HG03565 (cell line): ENCODE measurements around the gene LRRC58.
"Not testable (repeated sequence)": the region's sequence is repeated elsewhere in the genome, so short reads cannot be mapped to it uniquely, and the experiment has no call there.

Source experiments
- ATAC-seq: cut with Tn5 transposase; IDR thresholded peaks from one replicate; pipeline ENCODE4 v1.9.1; 2021; ENCODE audit warnings: mild to moderate bottlenecking, moderate library complexity; ENCODE audit not compliant: unreplicated experiment

Gene LRRC58

DNA sequence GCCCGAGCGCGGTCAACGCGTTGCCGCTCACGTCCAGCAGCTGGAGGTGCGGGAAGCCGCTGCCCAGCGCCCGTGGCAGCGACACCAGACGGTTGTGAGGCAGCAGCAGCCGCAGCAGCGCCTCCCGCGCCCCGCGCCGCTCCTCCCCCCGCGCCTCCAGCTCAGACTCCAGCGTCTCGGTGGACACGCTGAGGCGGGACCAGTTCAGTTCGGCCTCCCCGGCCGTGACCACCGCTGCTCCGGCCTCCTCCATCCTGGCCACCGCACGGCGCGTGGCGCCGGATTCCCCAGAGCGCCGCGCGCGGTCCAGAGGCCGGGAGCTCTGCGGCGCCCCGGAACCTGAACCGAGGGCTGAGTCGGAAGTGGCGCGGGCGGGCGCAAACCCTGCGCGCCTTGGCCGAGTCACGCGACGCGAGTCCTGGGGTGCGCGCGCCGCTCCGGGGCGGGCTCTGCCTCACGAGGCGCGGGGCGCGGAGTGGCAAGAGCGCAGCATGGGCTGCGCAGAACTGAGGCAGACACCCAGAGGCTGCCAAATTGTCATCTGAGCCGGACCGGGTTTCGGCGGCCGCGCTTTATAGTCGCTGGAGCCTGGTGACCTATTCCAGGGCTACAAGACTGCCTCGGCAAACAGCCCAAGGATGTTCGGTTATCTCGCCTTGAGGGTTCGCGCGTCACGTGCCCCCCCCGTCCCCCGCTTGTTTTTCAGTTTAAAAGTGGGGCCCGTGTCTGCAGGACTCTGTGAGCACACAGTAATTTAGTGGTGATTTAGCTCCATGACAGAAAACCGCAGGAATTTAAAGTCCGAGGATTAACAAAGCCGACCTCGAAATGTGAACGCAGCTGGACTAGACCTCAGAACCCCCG is at the start of gene LRRC58:
Gene LRRC58, minus strand, starts transcription at position 364 of the 864 bp plus-strand sequence. Its CDS starts 111 bp downstream, at position 253.
- peak; percentile 78 for ATAC-seq

DNA sequence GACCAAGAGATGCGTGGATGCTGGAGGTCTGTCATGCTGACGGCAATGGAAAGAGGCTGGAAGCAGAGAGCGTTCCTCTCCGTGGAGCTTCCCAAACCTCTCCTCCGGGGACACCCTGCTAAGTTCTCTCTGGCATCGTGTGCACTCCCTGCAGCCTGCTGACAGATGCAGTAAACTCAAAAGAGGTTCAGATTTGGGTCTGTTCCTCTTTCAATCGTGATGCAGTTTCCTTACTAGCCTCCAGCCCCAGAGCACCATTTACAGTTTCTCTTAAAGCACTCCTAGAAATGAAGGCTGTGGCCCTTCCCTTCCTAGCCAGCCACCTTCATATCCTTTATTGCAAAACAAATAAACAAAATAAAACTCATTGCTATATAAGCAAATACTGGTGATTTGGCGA is 47.3 kb upstream of the LRRC58 start:
- ATAC-seq, result no peak

DNA sequence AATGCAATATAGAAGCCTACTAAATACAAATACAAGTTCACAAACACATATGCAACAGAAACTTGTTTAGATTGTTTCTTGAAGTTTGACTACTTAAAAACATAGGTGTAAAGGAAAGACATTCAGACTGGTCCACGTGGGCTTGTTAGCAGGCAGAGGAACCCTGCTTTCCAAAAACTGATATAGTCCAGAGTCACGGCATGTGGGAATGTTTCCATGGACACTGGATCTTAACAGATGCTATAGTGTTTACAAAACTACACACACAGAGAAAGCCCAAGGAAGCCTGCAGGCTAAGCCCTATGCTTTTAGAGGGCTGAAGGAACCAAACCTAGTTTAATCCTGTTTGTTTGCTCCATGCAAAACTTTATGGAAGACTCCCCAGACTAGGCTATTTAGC is 45.2 kb upstream of the LRRC58 start:
- no peak for ATAC-seq

DNA sequence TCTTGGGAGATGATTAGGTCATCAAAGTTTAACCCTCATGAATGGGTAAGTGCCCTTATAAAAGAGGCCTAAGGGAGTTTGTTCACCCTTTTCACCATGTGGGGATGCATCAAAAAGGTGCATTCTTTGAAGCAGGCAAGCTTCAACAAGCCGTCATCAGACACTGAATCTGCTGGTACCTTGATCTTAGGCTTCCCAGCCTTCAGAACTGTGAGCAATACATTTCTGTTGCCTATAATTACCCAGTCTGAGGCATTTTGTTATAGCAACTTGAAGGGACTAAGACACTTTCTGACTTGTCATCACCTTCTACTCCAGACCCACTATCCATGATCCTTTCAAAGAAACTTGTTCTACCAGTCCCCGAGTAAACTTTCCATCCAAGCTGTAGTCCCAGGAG is 44.6 kb upstream of the LRRC58 start:
- ATAC-seq, result no peak

DNA sequence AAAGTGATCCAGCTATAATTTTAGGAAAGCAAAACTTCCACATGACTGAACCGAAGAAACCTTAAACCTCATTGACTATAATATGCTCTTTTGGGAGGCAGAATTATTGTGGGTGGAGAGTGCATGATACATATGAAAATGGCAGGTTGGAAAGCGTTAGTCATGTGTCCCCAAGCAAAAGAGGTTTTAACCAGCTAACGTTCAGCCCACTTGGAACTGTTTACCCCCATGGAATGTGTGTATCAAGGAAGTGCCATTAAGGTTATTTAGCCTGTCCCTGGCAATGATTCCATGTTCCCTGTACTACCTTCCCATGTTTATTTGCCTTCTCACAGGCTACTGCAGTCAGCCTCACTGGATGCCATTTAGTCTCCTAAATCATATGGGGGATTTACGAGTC is 44.1 kb upstream of the LRRC58 start:
- no peak for ATAC-seq

DNA sequence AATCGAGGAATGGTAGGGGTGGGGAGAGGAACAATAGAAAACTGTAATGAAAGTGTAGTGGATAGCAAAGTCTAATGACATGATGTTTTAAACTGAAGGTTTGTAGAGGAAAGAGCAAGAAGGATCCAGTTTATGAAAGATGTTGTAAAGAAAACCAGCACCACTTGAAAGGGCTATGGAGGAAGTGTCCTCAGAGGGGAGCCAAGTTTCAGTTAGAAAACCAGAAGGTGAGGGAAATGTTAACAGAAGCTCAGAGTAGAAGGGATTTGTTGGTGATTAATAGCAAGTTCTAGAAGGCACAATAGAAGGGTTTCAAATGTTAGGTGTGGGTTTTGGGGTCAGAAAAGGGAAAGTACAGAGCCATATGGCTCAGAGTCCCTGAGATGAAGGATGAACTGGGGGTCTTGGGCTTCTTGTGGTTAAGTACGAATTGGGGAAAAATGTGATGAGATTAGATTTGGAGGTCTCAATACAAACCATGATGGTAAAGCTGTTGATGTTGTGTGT is 33.8 kb upstream of the LRRC58 start:
- ATAC-seq, result no peak

DNA sequence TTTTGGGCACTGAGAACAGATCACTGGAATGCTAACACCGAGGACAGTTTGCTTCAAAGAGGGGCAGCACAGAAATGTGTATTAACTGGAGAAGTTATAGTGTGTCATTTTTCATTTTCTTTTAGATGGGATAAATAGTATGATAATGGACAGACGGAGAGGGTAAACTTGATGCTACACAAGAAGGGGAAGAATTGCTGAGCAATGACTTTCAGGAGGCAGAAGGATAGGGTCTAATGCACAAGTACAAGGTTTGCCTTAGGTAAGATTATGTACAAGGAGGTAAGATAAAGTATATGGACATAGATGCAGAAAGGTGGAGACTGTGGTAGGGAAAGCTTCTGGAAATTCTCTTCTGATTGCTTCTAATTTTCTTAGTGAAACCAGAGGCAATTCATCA is 32.3 kb upstream of the LRRC58 start:
- ATAC-seq, result no peak

DNA sequence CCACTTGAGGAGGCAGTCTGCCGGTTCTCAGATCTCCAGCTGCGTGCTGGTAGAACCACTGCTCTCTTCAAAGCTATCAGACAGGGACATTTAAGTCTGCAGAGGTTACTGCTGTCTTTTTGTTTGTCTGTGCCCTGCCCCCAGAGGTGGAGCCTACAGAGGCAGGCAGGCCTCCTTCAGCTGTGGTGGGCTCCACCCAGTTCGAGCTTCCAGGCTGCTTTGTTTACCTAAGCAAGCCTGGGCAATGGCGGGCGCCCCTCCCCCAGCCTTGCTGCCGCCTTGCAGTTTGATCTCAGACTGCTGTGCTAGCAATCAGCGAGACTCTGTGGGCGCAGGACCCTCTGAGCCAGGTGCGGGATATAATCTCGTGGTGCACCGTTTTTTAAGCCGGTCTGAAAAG is 28.8 kb upstream of the LRRC58 start:
- not testable (repeated sequence) for ATAC-seq

DNA sequence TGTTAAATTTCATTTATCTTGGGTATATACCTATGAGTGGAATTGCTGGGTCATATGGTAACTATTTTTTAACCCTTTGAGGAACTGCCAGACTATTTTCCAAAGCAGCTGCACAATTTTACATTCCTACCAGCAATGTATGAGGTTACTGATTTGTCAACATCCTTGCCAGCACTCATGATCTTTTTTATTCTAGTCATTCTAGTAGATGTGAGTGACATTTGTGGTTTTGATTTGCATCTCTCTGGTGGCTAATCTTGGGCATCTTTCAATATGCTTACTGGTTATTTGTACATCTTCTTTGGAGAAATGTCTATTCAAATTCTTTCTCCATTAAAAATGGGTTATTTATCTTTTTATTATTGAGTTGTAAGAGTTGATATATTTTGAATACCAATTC is 21.3 kb upstream of the LRRC58 start:
- no peak for ATAC-seq

DNA sequence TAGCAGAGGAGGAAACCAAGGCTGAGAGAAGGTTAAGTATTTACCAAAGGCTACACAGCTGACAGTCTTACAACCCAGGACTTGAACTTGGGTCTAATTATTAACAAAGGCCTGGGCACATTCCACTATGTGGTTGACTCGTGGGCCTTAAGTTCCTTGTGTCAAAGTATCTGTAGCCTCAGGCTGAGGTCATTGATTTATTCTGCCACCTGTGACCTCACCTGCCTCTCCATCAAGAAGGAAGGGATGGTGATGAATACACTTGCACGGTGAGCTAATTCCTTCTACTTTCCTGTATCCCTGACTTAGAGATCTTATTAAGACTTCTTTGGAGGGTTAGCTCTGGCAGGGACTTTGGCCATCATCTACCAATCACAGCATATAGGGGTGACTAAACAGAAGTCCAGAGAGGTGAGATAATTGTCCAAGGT is 19.9 kb upstream of the LRRC58 start:
- peak; percentile 58 for ATAC-seq

DNA sequence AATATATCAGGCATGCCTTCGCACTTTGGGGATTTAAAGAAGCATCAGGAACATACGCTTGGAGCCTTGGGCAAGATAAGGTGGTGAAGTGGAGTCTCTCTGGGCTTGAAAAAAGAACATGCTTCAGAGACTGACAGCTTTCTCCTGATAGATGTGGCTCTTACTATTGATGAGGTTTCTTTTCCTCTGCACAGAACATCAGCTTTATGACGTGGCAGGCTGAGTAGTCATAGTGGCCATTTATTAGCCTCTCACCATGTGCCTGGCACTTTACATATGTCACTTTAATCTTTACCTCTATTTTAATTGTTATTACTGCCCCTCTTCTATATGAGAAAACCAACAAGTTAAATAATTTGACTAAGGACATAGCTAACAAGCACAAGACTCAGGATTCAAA is 19.0 kb upstream of the LRRC58 start:
- ATAC-seq, result no peak

DNA sequence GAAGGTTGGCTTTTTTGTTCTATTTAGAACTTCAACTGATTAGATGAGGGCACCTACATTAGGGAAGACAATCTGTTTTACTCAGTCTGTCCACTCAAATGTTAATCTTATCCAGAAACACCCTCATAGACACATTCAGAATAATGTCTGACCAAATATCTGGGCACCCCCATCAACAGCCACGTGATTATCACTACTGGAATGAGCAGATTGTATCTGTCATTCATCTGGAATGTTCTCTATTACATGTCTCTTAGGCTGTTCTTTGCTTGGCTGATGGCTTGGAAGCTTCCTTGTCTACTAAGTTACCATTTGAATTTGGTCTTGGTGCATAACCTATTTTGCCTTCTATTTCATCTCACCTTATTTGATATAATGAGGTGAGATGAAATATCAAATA is 15.7 kb upstream of the LRRC58 start:
- ATAC-seq, result no peak

DNA sequence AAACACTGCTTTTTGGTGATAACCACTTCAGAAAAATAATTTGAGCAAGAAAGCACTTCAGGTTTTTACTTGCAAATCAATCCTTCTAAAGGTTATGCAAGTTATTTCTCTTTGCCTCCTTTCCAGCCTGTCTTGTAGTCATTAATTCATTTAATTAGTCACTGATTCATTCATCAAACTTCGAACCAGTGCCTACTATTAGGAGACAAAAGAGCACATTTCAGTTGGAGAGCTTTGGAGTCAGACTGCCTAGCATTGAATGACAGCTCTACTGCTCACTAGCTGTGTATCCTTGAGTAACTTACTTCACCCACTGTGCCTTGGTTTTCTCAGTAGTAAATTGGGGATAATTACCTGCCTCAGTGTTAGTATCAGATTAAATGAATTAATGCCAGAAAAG is 14.9 kb upstream of the LRRC58 start:
- no peak for ATAC-seq

DNA sequence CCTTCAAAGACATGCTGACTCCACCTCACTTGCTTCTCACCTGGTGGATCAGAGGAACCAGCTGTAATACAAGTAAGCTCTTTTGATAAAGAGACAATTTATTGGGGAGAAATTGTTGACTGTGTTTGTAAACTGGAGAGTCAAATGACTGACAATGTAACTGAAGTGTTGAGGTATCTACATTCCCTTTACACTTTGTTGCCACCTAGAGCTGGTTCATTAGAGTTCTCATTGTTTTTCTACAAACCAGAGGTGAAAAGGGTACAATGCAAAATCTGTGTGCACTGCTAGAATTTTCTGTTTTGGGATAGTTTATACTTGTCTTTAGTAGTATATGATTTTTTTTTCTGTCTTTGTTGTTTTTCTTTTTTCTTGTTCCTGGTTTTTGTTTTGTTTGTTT is 8.7 kb upstream of the LRRC58 start:
- ATAC-seq, result no peak

DNA sequence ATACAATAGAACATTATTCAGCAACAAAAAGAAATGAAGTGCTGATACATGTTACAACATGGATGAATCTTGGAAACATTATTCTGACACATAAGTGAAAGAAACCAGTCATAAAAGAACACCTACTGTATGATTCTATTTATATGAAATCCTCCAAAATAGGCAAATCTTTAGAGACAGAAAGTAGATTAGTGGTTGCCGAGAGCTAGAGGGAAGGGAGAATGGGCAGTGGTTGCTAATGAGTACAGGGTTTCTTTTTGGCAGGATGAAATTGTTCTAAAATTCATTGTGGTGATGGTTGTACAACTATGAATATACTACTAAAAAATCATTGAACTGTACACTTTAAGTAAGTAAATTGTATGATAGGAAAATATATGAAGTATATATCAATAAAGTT is 6.3 kb upstream of the LRRC58 start:
- ATAC-seq, result peak; percentile 42

DNA sequence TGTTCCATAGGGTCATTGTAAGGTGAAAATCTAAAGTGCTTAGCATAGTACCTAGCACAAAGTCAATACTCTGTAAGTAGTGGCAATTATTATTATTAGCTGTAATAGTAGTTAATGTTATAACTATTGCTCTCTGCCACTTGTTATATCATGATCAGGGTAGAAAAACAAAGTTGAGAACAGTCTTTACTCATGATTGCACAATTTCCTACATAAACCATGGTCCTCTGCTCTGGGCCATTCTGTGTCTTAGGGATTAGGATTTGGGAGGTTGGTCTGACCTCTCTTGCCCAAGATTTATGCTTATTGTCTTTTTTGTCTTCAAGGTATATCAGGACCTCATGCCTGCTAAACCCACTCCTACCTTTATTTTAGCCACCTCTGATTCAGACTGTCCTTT is 4.3 kb upstream of the LRRC58 start:
- ATAC-seq, result no peak

DNA sequence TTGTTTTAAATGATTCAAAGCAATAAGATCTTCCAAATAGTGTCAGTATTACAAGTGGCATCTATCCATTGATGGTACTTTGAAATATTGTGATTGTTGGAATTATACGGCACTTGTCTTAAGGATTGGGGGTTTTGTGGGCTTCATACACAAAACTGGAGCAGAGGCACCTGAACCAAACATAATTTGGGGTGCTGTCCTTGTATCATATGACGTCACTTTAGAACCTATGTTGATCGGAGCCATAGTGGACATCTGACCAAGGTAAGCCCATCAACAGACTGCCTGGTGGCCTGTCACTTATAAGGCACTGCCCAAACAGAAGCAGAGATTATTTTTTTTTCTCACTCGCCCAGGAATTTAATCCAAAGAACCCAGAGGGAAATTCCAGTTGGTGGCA is 2.9 kb upstream of the LRRC58 start:
- no peak for ATAC-seq

DNA sequence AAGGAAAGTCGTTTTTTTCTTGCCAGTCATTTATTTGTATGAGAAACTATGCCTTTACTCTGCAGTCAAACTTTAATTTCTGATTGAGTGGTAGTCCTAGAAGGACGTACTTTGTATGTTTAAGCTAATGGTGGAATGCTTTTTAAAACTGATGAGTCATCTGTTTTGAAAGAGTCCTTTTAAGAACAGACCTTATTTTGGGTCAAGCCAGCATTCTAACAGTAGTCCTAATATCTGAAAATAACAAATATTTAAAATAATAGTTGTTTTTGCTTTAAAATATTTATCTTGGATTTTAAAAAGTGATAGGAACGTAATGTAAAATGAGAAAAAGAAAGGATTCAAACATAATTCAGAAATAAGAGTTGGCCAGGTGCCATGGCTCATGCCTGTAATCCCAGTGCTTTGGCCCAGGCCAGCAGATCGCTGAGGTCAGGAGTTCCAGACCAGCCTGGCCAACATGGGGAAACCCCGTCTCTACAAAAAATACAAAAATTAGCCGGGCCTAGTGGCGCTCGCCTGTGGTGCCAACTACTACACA is 1.3 kb upstream of the LRRC58 start:
- no peak for ATAC-seq

DNA sequence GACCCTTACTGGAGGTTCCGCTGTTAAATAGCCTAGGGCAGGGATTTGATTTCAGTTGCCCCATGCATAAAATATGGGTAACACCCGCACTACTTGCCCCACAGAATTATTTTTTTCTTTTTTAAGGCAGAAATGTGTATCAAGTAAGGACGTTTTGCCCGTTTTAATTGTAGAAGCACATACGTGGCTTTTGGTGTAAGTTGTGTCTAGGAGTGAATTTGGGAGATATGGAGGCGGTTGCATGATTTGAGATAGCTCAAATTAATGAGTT is 636 bp upstream of the LRRC58 start:
- ATAC-seq, result no peak

DNA sequence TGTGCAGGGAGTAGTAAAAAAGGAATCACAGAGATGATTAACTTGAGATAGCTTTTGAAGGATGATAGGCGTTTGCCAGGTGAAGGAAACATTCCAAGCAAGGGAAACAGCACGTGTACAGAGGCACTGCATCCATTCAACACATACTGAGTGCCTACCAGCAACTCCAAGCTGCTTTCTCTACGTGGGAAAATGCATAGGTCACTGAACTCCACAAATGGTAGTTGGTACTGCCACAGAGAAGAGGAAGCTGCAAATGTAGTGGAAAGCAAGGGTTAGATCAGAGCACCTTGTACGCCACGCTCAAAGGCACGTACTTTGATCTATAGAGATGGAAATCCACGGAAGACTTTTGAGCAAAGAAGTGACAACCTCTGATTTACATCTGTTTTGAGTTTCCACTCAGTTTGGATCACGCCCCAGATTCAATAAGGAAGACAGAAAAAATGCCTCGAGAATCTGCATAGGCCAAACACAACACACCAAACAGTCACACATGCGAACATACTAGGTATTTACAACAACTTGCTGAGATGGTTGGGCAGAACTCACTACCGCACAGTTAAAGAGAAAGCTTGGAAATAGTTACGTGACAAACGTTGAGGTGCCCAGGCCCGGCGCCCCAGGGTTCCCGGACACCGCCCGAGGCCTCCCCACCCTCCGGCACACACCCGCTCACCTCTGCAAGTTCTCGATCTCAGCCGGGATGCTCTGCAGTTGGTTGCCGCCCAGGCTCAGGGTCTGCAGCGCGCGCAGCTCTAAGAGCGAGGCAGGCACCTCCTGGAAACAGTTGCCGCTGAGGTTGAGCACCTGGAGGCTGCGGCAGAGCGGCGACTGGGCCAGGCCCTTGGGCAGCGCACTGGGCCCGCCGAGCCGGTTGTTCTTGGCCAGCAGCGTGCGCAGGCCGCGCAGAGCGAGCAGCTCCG is 826 bp downstream of the LRRC58 start:
- peak; percentile 25 for ATAC-seq

DNA sequence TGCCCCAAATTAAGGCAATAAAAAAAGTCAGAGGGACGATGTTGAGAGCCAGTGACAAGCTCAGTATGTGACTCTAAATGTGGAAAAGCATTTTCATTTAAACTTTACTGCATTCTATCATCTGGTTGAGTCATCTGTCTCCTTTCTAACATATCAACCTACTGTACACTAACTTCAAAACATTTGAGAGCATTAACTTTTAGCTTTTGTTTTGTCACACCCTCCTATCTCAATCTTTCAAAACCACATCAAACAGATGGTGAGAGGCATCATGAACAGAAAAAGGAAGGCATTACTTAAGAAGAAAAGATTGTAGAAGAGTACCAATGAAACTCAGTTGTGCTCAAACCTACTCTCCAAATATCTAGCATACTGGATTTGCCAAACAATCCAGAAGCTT is 4.8 kb downstream of the LRRC58 start:
- ATAC-seq, result no peak
